GM23338 (cell line): ENCODE results near the gene NECTIN3. TPM values are rescaled to one million over a fixed set of nuclear protein-coding genes. Genes with fewer than 3 reads are reported as not detected.

Experiments
- ATAC-seq: fragments of 200-7000 bp; cut with Tn5 transposase; 3 replicates; pipeline ENCODE4 v1.9.1; 2020
- DNase-seq: peaks from one replicate; pipeline ENCODE4 v3.0.0-alpha.2; 2015; ENCODE audit warnings: low spot score
- H2AFZ ChIP-seq: fragments of 200-600 bp; sonication (generic); 2 replicates; pipeline ENCODE4 v1.8.0; 2016; ENCODE audit warnings: antibody characterized with exemption, mild to moderate bottlenecking, moderate library complexity
- H3F3A ChIP-seq: fragments of 200-600 bp; sonication (generic); replicated peaks from 2 replicates; pipeline ENCODE4 v1.8.0; 2017; ENCODE audit warnings: antibody characterized with exemption, mixed run types, low read depth
- H3K27ac ChIP-seq: fragments of 200-600 bp; sonication (generic); 2 replicates; pipeline ENCODE4 v1.6.1; 2016; ENCODE audit warnings: low read depth
- H3K27me3 ChIP-seq: fragments of 200-600 bp; sonication (generic); 2 replicates; pipeline ENCODE4 v1.8.0; 2016; ENCODE audit warnings: mild to moderate bottlenecking, mixed run types, moderate library complexity; ENCODE audit not compliant: insufficient read depth
- H3K36me3 ChIP-seq: fragments of 200-600 bp; sonication (generic); 2 replicates; pipeline ENCODE4 v1.8.0; 2016; ENCODE audit warnings: mild to moderate bottlenecking; ENCODE audit not compliant: insufficient read depth
- H3K4me1 ChIP-seq: fragments of 200-600 bp; sonication (generic); 2 replicates; pipeline ENCODE4 v1.8.0; 2016; ENCODE audit warnings: mild to moderate bottlenecking, moderate library complexity; ENCODE audit not compliant: insufficient read depth
- H3K4me2 ChIP-seq: fragments of 200-600 bp; sonication (generic); 2 replicates; pipeline ENCODE4 v1.7.1; 2017; ENCODE audit warnings: mixed run types
- H3K4me3 ChIP-seq: fragments of 200-600 bp; sonication (generic); 2 replicates; pipeline ENCODE4 v1.6.1; 2016; ENCODE audit warnings: mixed run types
- H3K79me2 ChIP-seq: fragments of 200-600 bp; sonication (generic); replicated peaks from 2 replicates; pipeline ENCODE4 v1.8.0; 2017; ENCODE audit warnings: mild to moderate bottlenecking; ENCODE audit not compliant: insufficient read depth
- H3K9me2 ChIP-seq: fragments of 200-600 bp; sonication (generic); 2 replicates; pipeline ENCODE4 v1.8.0; 2017; ENCODE audit not compliant: insufficient read depth
- H4K20me1 ChIP-seq: fragments of 200-600 bp; sonication (generic); replicated peaks from 2 replicates; pipeline ENCODE4 v1.8.0; 2017; ENCODE audit warnings: mild to moderate bottlenecking; ENCODE audit not compliant: insufficient read depth
- H3K27ac Mint-ChIP-seq: 2 replicates; pipeline ENCODE4 v1.8.0; 2020; ENCODE audit warnings: inconsistent platforms, mild to moderate bottlenecking, moderate library complexity, mixed read lengths
- H3K27me3 Mint-ChIP-seq: 3 replicates; pipeline ENCODE4 v1.8.0; 2022; ENCODE audit warnings: low read depth, mild to moderate bottlenecking, moderate library complexity, mixed read lengths, inconsistent platforms; ENCODE audit not compliant: insufficient read depth, poor library complexity
- H3K36me3 Mint-ChIP-seq: 3 replicates; pipeline ENCODE4 v1.8.0; 2021; ENCODE audit warnings: low read depth, mild to moderate bottlenecking, inconsistent platforms, moderate library complexity, mixed read lengths
- H3K4me1 Mint-ChIP-seq: 3 replicates; pipeline ENCODE4 v1.8.0; 2020; ENCODE audit warnings: mild to moderate bottlenecking, inconsistent platforms, mixed read lengths
- H3K4me3 Mint-ChIP-seq: 3 replicates; pipeline ENCODE4 v1.8.0; 2021; ENCODE audit warnings: moderate library complexity, mild to moderate bottlenecking, inconsistent platforms, mixed read lengths
- H3K9me3 Mint-ChIP-seq: 3 replicates; pipeline ENCODE4 v1.8.0; 2020; ENCODE audit warnings: moderate library complexity, mild to moderate bottlenecking, inconsistent platforms, mixed read lengths
- CREB1 ChIP-seq: fragments of 250-450 bp; sonication (Bioruptor Pico); IDR thresholded peaks from 2 replicates; pipeline ENCODE4 v1.5.0; 2020; ENCODE audit warnings: low read depth, mild to moderate bottlenecking, moderate library complexity
- CTCF ChIP-seq, 2 experiments: fragments of 200-600 bp in 1 of 2; sonication (generic) in 1 of 2; conservative IDR thresholded peaks; 2 replicates each; pipeline versions ENCODE4 v1.5.1 to v1.6.1; 2016 to 2017; ENCODE audit warnings: antibody characterized with exemption in 2 of 2, low read depth in 2 of 2, mild to moderate bottlenecking in 2 of 2, moderate library complexity in 1 of 2
- EZH2 ChIP-seq: fragments of 200-600 bp; sonication (generic); IDR thresholded peaks from one replicate; pipeline ENCODE4 v1.8.0; 2017; ENCODE audit warnings: antibody characterized with exemption, mild to moderate bottlenecking, low read depth; ENCODE audit not compliant: unreplicated experiment
- EZH2phosphoT487 ChIP-seq: fragments of 200-600 bp; sonication (generic); IDR thresholded peaks from one replicate; pipeline ENCODE4 v1.8.1; 2018; ENCODE audit warnings: antibody characterized with exemption; ENCODE audit not compliant: unreplicated experiment
- JUNB ChIP-seq: IDR thresholded peaks from one replicate; pipeline ENCODE4 v1.6.1; 2016; ENCODE audit warnings: antibody characterized with exemption; ENCODE audit not compliant: unreplicated experiment
- NANOG ChIP-seq: IDR thresholded peaks from 2 replicates; pipeline ENCODE4 v1.6.1; 2016; ENCODE audit warnings: antibody characterized with exemption, borderline replicate concordance
- POLR2AphosphoS5 ChIP-seq: IDR thresholded peaks from 2 replicates; pipeline ENCODE4 v1.6.1; 2016; ENCODE audit warnings: antibody characterized with exemption, low read depth
- REST ChIP-seq: IDR thresholded peaks from one replicate; pipeline ENCODE4 v1.6.1; 2018; ENCODE audit warnings: antibody characterized with exemption; ENCODE audit not compliant: unreplicated experiment
- STAT1 ChIP-seq: IDR thresholded peaks from one replicate; pipeline ENCODE4 v1.6.1; 2016; ENCODE audit warnings: antibody characterized with exemption; ENCODE audit not compliant: unreplicated experiment
- ZNF114 ChIP-seq: fragments of 250-450 bp; sonication (Bioruptor Pico); IDR thresholded peaks from 2 replicates; pipeline ENCODE4 v1.5.0; 2020; ENCODE audit warnings: mild to moderate bottlenecking, moderate library complexity
- ZNF331 ChIP-seq: fragments of 250-450 bp; sonication (Bioruptor Pico); IDR thresholded peaks from 2 replicates; pipeline ENCODE4 v1.5.0; 2020; ENCODE audit warnings: low read depth, mild to moderate bottlenecking, moderate library complexity
- polyA plus RNA-seq: library from polyadenylated mRNA; unstranded; fragments of >200 nt; fragmentation: Nextera tagmentation; extraction: Ambion mirVana; gene quantifications from 2 replicates; pipeline ENCODE4 v1.2.1, GENCODE V29; 2016
- total RNA-seq: library from RNA; depleted of rRNA; stranded (reverse); fragments of >200 nt; shearing (Covaris generic); gene quantifications from 2 replicates; pipeline ENCODE4 v1.2.3, GENCODE V29; 2014
- TF ChIP-seq, protein P1 (sequence below): IDR thresholded peaks from 2 replicates; pipeline ENCODE4 v1.6.1; 2016; ENCODE audit warnings: antibody characterized with exemption
- TF ChIP-seq, protein P2 (sequence below): fragments of 250-450 bp; sonication (Bioruptor Pico); IDR thresholded peaks from 2 replicates; pipeline ENCODE4 v1.5.0; 2020; ENCODE audit warnings: mild to moderate bottlenecking, moderate library complexity

NECTIN3 gene
- total and polyA plus RNA-seq, 2 experiments from 2014 or later = 16.0 to 48.2 TPM

GRCh38 chr3:111031538-111031937 is 40.1 kb upstream of the NECTIN3 start:
- Histone ChIP-seq H3K4me1 (no peaks in the 10 kb centered on the region; the same call in 1 of the 2 replicates), H3K36me3 (no peaks in the 10 kb centered on the region; the same call in 1 of the 2 replicates), H3K79me2 (no peaks in the 10 kb centered on the region), H3K4me2 (no peak overlapping the region), H3F3A (no peaks in the 10 kb centered on the region), H3K9me2 (no peaks in the 10 kb centered on the region), H4K20me1 (no peaks in the 10 kb centered on the region), H3K27ac (no peak overlapping the region), H2AFZ (no peak overlapping the region), H3K27me3 (no peaks in the 10 kb centered on the region), H3K4me3 (no peak overlapping the region)
- Mint-ChIP-seq H3K27ac (no peak overlapping the region), H3K4me1 (peaks cover 2% of the 10 kb centered on the region; the same call in 1 of the 3 replicates), H3K4me3 (no peak overlapping the region), H3K27me3 (no peaks in the 10 kb centered on the region), H3K9me3 (peaks cover 2% of the 10 kb centered on the region; the same call in 2 of the 3 replicates), H3K36me3 (0 out of 3 replicates have a peak, but pooled peaks cover 2% of the 10 kb centered on the region)
- DNase-seq (no peak), ATAC-seq (no peak)
- TF ChIP-seq NANOG (no peak), EZH2phosphoT487 (no peak), CTCF (conservative IDR thresholded peaks at IDR 0.05; ENCODE audit: low read depth in 2 of 2) (no peak), POLR2AphosphoS5 (no peak), REST (no peak), ZNF331 (CRISPR knock-in tag) (no peak), EZH2 (no peak), ZNF114 (CRISPR knock-in tag) (no peak), CREB1 (CRISPR knock-in tag) (no peak), STAT1 (no peak), JUNB (no peak)
- TF ChIP-seq, protein P1, sequence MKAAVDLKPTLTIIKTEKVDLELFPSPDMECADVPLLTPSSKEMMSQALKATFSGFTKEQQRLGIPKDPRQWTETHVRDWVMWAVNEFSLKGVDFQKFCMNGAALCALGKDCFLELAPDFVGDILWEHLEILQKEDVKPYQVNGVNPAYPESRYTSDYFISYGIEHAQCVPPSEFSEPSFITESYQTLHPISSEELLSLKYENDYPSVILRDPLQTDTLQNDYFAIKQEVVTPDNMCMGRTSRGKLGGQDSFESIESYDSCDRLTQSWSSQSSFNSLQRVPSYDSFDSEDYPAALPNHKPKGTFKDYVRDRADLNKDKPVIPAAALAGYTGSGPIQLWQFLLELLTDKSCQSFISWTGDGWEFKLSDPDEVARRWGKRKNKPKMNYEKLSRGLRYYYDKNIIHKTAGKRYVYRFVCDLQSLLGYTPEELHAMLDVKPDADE = no peak
- TF ChIP-seq, protein P2, sequence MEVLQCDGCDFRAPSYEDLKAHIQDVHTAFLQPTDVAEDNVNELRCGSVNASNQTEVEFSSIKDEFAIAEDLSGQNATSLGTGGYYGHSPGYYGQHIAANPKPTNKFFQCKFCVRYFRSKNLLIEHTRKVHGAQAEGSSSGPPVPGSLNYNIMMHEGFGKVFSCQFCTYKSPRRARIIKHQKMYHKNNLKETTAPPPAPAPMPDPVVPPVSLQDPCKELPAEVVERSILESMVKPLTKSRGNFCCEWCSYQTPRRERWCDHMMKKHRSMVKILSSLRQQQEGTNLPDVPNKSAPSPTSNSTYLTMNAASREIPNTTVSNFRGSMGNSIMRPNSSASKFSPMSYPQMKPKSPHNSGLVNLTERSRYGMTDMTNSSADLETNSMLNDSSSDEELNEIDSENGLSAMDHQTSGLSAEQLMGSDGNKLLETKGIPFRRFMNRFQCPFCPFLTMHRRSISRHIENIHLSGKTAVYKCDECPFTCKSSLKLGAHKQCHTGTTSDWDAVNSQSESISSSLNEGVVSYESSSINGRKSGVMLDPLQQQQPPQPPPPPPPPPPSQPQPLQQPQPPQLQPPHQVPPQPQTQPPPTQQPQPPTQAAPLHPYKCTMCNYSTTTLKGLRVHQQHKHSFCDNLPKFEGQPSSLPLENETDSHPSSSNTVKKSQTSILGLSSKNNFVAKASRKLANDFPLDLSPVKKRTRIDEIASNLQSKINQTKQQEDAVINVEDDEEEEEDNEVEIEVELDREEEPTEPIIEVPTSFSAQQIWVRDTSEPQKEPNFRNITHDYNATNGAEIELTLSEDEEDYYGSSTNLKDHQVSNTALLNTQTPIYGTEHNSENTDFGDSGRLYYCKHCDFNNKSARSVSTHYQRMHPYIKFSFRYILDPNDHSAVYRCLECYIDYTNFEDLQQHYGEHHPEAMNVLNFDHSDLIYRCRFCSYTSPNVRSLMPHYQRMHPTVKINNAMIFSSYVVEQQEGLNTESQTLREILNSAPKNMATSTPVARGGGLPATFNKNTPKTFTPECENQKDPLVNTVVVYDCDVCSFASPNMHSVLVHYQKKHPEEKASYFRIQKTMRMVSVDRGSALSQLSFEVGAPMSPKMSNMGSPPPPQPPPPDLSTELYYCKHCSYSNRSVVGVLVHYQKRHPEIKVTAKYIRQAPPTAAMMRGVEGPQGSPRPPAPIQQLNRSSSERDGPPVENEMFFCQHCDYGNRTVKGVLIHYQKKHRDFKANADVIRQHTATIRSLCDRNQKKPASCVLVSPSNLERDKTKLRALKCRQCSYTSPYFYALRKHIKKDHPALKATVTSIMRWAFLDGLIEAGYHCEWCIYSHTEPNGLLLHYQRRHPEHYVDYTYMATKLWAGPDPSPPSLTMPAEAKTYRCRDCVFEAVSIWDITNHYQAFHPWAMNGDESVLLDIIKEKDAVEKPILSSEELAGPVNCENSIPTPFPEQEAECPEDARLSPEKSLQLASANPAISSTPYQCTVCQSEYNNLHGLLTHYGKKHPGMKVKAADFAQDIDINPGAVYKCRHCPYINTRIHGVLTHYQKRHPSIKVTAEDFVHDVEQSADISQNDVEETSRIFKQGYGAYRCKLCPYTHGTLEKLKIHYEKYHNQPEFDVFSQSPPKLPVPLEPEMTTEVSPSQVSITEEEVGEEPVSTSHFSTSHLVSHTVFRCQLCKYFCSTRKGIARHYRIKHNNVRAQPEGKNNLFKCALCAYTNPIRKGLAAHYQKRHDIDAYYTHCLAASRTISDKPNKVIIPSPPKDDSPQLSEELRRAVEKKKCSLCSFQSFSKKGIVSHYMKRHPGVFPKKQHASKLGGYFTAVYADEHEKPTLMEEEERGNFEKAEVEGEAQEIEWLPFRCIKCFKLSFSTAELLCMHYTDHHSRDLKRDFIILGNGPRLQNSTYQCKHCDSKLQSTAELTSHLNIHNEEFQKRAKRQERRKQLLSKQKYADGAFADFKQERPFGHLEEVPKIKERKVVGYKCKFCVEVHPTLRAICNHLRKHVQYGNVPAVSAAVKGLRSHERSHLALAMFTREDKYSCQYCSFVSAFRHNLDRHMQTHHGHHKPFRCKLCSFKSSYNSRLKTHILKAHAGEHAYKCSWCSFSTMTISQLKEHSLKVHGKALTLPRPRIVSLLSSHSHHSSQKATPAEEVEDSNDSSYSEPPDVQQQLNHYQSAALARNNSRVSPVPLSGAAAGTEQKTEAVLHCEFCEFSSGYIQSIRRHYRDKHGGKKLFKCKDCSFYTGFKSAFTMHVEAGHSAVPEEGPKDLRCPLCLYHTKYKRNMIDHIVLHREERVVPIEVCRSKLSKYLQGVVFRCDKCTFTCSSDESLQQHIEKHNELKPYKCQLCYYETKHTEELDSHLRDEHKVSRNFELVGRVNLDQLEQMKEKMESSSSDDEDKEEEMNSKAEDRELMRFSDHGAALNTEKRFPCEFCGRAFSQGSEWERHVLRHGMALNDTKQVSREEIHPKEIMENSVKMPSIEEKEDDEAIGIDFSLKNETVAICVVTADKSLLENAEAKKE (CRISPR knock-in tag) = no peak
